Caco-2 (cell line): ENCODE data around the gene HNF1A. TPM values are rescaled to one million over a fixed set of nuclear protein-coding genes. Genes with fewer than 3 reads are reported as not detected.

Experiments
- BruUV-seq: library from RNA; stranded (reverse); fragments of 400-500 nt; replicated peaks from 2 replicates; lab custom pipeline; 2021; lab: Mats Ljungman, UMichigan
- CTCF ChIA-PET: fragments of 300-600 bp; sonication (Branson Sonifier 250); formaldehyde crosslinking; loops from one replicate; lab custom pipeline; 2022; ENCODE audit warnings: antibody characterized with exemption; lab: Charles Lee
- POLR2A ChIA-PET: fragments of 300-600 bp; sonication (Branson Sonifier 250); formaldehyde crosslinking; loops from one replicate; lab custom pipeline; 2022; ENCODE audit warnings: antibody characterized with exemption; lab: Charles Lee
- DNase-seq, 2 experiments: peaks; one replicate each; pipeline versions ENCODE4 v3.0.0 to v3.0.0-alpha.2; 2020 to 2022
- H3K27me3 ChIP-seq: replicated peaks from 2 replicates; pipeline ENCODE4 v1.6.0; 2011; ENCODE audit warnings: low read length; ENCODE audit not compliant: control insufficient read depth, insufficient read depth
- H3K36me3 ChIP-seq: 2 replicates; pipeline ENCODE4 v1.5.1; 2011; ENCODE audit warnings: low read length; ENCODE audit not compliant: control insufficient read depth, insufficient read depth
- H3K4me1 ChIP-seq: fragments of 250-450 bp; sonication (Bioruptor Pico); 2 replicates; pipeline ENCODE4 v1.5.1; 2020; ENCODE audit warnings: mild to moderate bottlenecking
- H3K4me3 ChIP-seq: 2 replicates; pipeline ENCODE4 v1.5.1; 2011; ENCODE audit warnings: low read depth, mild to moderate bottlenecking, control low read depth, low read length
- H3K9me3 ChIP-seq: fragments of 250-450 bp; sonication (Bioruptor Pico); 2 replicates; pipeline ENCODE4 v1.5.1; 2020; ENCODE audit warnings: mild to moderate bottlenecking, moderate library complexity
- H3K27ac Mint-ChIP-seq: one replicate; pipeline ENCODE4 v1.8.0; 2022; ENCODE audit warnings: mixed read lengths; ENCODE audit not compliant: unreplicated experiment
- H3K27me3 Mint-ChIP-seq: one replicate; pipeline ENCODE4 v1.8.0; 2022; ENCODE audit warnings: mixed read lengths; ENCODE audit not compliant: insufficient read depth, unreplicated experiment
- H3K36me3 Mint-ChIP-seq: one replicate; pipeline ENCODE4 v1.8.0; 2022; ENCODE audit warnings: mild to moderate bottlenecking, mixed read lengths; ENCODE audit not compliant: insufficient read depth, unreplicated experiment
- H3K4me1 Mint-ChIP-seq: one replicate; pipeline ENCODE4 v1.8.0; 2022; ENCODE audit warnings: low read depth, mixed read lengths; ENCODE audit not compliant: unreplicated experiment
- H3K4me3 Mint-ChIP-seq: one replicate; pipeline ENCODE4 v1.8.0; 2022; ENCODE audit warnings: mild to moderate bottlenecking, moderate library complexity, mixed read lengths; ENCODE audit not compliant: unreplicated experiment
- H3K9me3 Mint-ChIP-seq: one replicate; pipeline ENCODE4 v1.8.0; 2022; ENCODE audit warnings: mixed read lengths; ENCODE audit not compliant: unreplicated experiment
- CTCF ChIP-seq, 2 experiments: fragments of 200-600 bp in 1 of 2; IDR thresholded peaks; 1 replicate in 1 of 2; 2 replicates in 1 of 2; pipeline versions ENCODE4 v1.5.1 to v1.8.0; 2011 to 2022; ENCODE audit warnings: antibody characterized with exemption in 1 of 2, control low read depth in 1 of 2, inconsistent platforms in 1 of 2, low read depth in 1 of 2, low read length in 1 of 2, mild to moderate bottlenecking in 1 of 2, moderate library complexity in 1 of 2; ENCODE audit not compliant: insufficient read depth in 1 of 2, severe bottlenecking in 1 of 2, unreplicated experiment in 1 of 2
- intact Hi-C: fragments of 100-400 bp; cut with micrococcal nuclease; formaldehyde crosslinking; loops from one replicate; pipeline ENCODE4 v1.10.0; 2022; ENCODE audit not compliant: unreplicated experiment
- total RNA-seq: library from RNA; stranded (reverse); gene quantifications from 2 replicates; pipeline ENCODE4 v1.2.3, GENCODE V29; 2022

The HNF1A gene
- total RNA-seq, 1 experiment from 2014 or later: 41.2 TPM

- Mint-ChIP-seq H3K36me3 (no peaks in the 10 kb centered on the region), H3K4me3 (no peak overlapping the region), H3K27me3 (no peaks in the 10 kb centered on the region), H3K27ac (no peak overlapping the region), H3K4me1 (no peaks in the 10 kb centered on the region), H3K9me3 (no peaks in the 10 kb centered on the region)
- ChIA-PET CTCF (no interaction called here), POLR2A (no interaction called here)
- no peaks in the 10 kb centered on the region for H3K4me1 ChIP-seq
- no peak for TF ChIP-seq CTCF (IDR thresholded peaks at IDR 0.05; ENCODE audit: insufficient read depth in 1 of 2, low read depth in 1 of 2, low read length in 1 of 2, severe bottlenecking in 1 of 2, unreplicated experiment in 1 of 2)
- intact Hi-C loops: no loop called here
- no peaks in the 10 kb centered on the region for H3K27me3 ChIP-seq
- H3K9me3 ChIP-seq: no peaks in the 10 kb centered on the region
- no peak for DNase-seq
- H3K4me3 ChIP-seq: no peak overlapping the region
- H3K36me3 ChIP-seq: no peaks in the 10 kb centered on the region
- no TSS peak for BruUV-seq
These were observed 70.1 kb downstream of the HNF1A start for GRCh38 chr12:121048442-121048841.

DNA sequence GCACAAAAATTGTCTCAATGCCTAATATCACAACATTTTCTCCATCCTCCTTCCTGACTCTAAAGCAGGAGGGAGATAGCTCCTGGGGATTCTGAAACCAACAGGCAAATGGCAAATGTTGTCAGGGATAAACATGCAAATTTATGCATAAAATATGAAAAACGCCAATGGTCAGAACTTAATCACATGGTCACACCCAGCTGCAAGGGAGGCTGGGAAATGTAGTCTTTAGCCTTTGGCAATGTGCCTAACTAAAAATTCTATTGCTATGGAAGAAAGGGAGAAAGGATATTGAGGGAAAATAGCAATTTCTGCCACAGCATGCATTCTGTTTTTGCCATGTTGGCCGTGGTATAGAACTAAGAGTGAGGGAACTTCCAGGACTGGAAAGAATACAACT lies 72.4 kb downstream of the HNF1A start:
- intact Hi-C loops: no loop called here
- BruUV-seq: no TSS peak
- Histone ChIP-seq H3K4me3 (no peak overlapping the region), H3K36me3 (no peaks in the 10 kb centered on the region), H3K27me3 (no peaks in the 10 kb centered on the region), H3K9me3 (no peaks in the 10 kb centered on the region), H3K4me1 (no peaks in the 10 kb centered on the region)
- ChIA-PET POLR2A (no interaction called here), CTCF (no interaction called here)
- peak in 1 of 2 experiments; percentile 13 for DNase-seq
- H3K36me3 Mint-ChIP-seq: no peaks in the 10 kb centered on the region
- no peaks in the 10 kb centered on the region for H3K4me1 Mint-ChIP-seq
- no peaks in the 10 kb centered on the region for H3K27me3 Mint-ChIP-seq
- no peak for TF ChIP-seq CTCF (IDR thresholded peaks at IDR 0.05; ENCODE audit: insufficient read depth in 1 of 2, low read depth in 1 of 2, low read length in 1 of 2, severe bottlenecking in 1 of 2, unreplicated experiment in 1 of 2)
- no peak overlapping the region for H3K27ac Mint-ChIP-seq
- no peak overlapping the region for H3K4me3 Mint-ChIP-seq
- H3K9me3 Mint-ChIP-seq: no peaks in the 10 kb centered on the region

Other genes with a start within 250 kb of the HNF1A start
- gene SPPL3, start 74.2 kb upstream of the HNF1A start, total RNA-seq: 63.4 and 65.6 TPM in 2 replicates
- gene C12orf43, start 37.9 kb downstream of the HNF1A start, total RNA-seq: 19.3 and 22.1 TPM in 2 replicates
- 0.11 and 0.35 TPM in 2 replicates for gene OASL, start 60.7 kb downstream of the HNF1A start, total RNA-seq
- not detected in 2 replicates for gene P2RX7, start 154.3 kb downstream of the HNF1A start, total RNA-seq
- gene P2RX4, start 231.6 kb downstream of the HNF1A start, total RNA-seq: 40.4 and 44.7 TPM in 2 replicates